Omental fat pad (tissue), 4 donors: ENCODE results near the gene LHFPL3. TPM values are rescaled to one million over a fixed set of nuclear protein-coding genes. Genes with fewer than 3 reads are reported as not detected.

ENCODE experiments used
- ATAC-seq: fragments of 150-250 bp; one replicate; pipeline ENCODE4 v1.9.1; 2016; ENCODE audit warnings: mild to moderate bottlenecking, moderate library complexity; ENCODE audit not compliant: low FRiP score
- DNase-seq: peaks from one replicate; pipeline ENCODE4 v3.0.0-alpha.2; 2019; ENCODE audit warnings: low spot score
- CTCF ChIP-seq, 3 donors: fragments of 450-650 bp; IDR thresholded peaks; one replicate each; pipeline ENCODE4 v1.5.1; 2016 to 2017; ENCODE audit warnings: antibody characterized with exemption in 3 of 3, mild to moderate bottlenecking in 3 of 3, moderate library complexity in 2 of 3
- total RNA-seq, 4 donors: library from RNA; depleted of rRNA; stranded (reverse); fragments of >200 nt; gene quantifications; one replicate each; pipeline ENCODE4 v1.1.0, GENCODE V29; 2016

Gene LHFPL3
- total RNA-seq, 4 donors from 2014 or later: not detected

GRCh38 chr7:104777301-104777800 lies 448.9 kb downstream of the LHFPL3 start:
- TF ChIP-seq CTCF (IDR thresholded peaks at IDR 0.05): no peak
- DNase-seq (no peak), ATAC-seq (no peak)

GRCh38 chr7:104779888-104780287 lies 451.5 kb downstream of the LHFPL3 start:
- DNase-seq: no peak
- no peak for ATAC-seq
- TF ChIP-seq CTCF (IDR thresholded peaks at IDR 0.05): no peak

- no peak for ATAC-seq
- TF ChIP-seq CTCF (IDR thresholded peaks at IDR 0.05): no peak
- no peak for DNase-seq
Observed at GRCh38 chr7:104784686-104785085, 456.3 kb downstream of the LHFPL3 start.

- TF ChIP-seq CTCF (IDR thresholded peaks at IDR 0.05): no peak
- ATAC-seq (no peak), DNase-seq (no peak)
Observed at GRCh38 chr7:104789780-104790179, 461.4 kb downstream of the LHFPL3 start.

GRCh38 chr7:104790440-104790839 lies 462.0 kb downstream of the LHFPL3 start:
- DNase-seq (no peak), ATAC-seq (no peak)
- TF ChIP-seq CTCF (IDR thresholded peaks at IDR 0.05): no peak

GRCh38 chr7:104791080-104791479 lies 462.7 kb downstream of the LHFPL3 start:
- no peak for TF ChIP-seq CTCF (IDR thresholded peaks at IDR 0.05)
- DNase-seq (no peak), ATAC-seq (no peak)

GRCh38 chr7:104793066-104793465 lies 464.7 kb downstream of the LHFPL3 start:
- no peak for TF ChIP-seq CTCF (IDR thresholded peaks at IDR 0.05)
- no peak for DNase-seq

More at GRCh38 chr7:104793066-104793465, 464.7 kb downstream of the LHFPL3 start:
- no peak for ATAC-seq
